Measurements from ENCODE around the gene SYNRG. TPM values are rescaled to one million over a fixed set of nuclear protein-coding genes. Genes with fewer than 3 reads are reported as not detected.

The SYNRG gene
- total and polyA plus RNA-seq, 2 donors from 2014 or later: 8.6 to 47.0 TPM

GRCh38 chr17:37505333-37505732, 103.9 kb downstream of the SYNRG start:
- H3K36me3 ChIP-seq (ENCODE audit: control insufficient read depth in 2 of 3, insufficient read depth in 3 of 3, low read length in 3 of 3): peaks cover 0 to under 1% (median 0%) of the 10 kb centered on the region in 3 donors
- H3K4me1 ChIP-seq (ENCODE audit: control insufficient read depth in 2 of 3, insufficient read depth in 2 of 3, low read depth in 1 of 3, low read length in 3 of 3): peaks cover 0 to 4% (median 0%) of the 10 kb centered on the region in 3 donors
- H3K27me3 ChIP-seq (ENCODE audit: control insufficient read depth, insufficient read depth, low read length): no peaks in the 10 kb centered on the region
- no peak for FAIRE-seq
- TF ChIP-seq, protein P1, sequence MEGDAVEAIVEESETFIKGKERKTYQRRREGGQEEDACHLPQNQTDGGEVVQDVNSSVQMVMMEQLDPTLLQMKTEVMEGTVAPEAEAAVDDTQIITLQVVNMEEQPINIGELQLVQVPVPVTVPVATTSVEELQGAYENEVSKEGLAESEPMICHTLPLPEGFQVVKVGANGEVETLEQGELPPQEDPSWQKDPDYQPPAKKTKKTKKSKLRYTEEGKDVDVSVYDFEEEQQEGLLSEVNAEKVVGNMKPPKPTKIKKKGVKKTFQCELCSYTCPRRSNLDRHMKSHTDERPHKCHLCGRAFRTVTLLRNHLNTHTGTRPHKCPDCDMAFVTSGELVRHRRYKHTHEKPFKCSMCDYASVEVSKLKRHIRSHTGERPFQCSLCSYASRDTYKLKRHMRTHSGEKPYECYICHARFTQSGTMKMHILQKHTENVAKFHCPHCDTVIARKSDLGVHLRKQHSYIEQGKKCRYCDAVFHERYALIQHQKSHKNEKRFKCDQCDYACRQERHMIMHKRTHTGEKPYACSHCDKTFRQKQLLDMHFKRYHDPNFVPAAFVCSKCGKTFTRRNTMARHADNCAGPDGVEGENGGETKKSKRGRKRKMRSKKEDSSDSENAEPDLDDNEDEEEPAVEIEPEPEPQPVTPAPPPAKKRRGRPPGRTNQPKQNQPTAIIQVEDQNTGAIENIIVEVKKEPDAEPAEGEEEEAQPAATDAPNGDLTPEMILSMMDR (IDR thresholded peaks at IDR 0.05; ENCODE audit: borderline replicate concordance, extremely low read depth, insufficient read depth): no peak
- H3K27ac ChIP-seq (ENCODE audit: low read depth in 2 of 2, low read length in 2 of 2): no peak overlapping the region
- intact Hi-C loops (cut with DNase I): no loop called here
- no peaks in the 10 kb centered on the region for H3K9me3 ChIP-seq (ENCODE audit: control insufficient read depth in 2 of 3, insufficient read depth in 1 of 3, low read length in 3 of 3)
- H3K4me3 ChIP-seq (ENCODE audit: low read length in 3 of 3): no peak overlapping the region
- no peak for DNase-seq
- no peak overlapping the region for H3K9ac ChIP-seq (ENCODE audit: low read length in 3 of 3)

- Histone ChIP-seq H3K27ac (ENCODE audit: low read depth in 2 of 2, low read length in 2 of 2) (no peak overlapping the region), H3K4me3 (ENCODE audit: low read length in 3 of 3) (no peak overlapping the region), H3K9me3 (ENCODE audit: control insufficient read depth in 2 of 3, insufficient read depth in 1 of 3, low read length in 3 of 3) (no peaks in the 10 kb centered on the region), H3K4me1 (ENCODE audit: control insufficient read depth in 2 of 3, insufficient read depth in 2 of 3, low read depth in 1 of 3, low read length in 3 of 3) (peaks cover 0 to 4% (median 0%) of the 10 kb centered on the region in 3 donors), H3K27me3 (ENCODE audit: control insufficient read depth, insufficient read depth, low read length) (no peaks in the 10 kb centered on the region), H3K9ac (ENCODE audit: low read length in 3 of 3) (no peak overlapping the region), H3K36me3 (ENCODE audit: control insufficient read depth in 2 of 3, insufficient read depth in 3 of 3, low read length in 3 of 3) (no peaks in the 10 kb centered on the region)
- TF ChIP-seq, protein P1 (IDR thresholded peaks at IDR 0.05; ENCODE audit: borderline replicate concordance, extremely low read depth, insufficient read depth): no peak
- FAIRE-seq (no peak), DNase-seq (no peak)
- intact Hi-C loops (cut with DNase I): no loop called here
Measured at GRCh38 chr17:37503148-37503547, 106.1 kb downstream of the SYNRG start.

DNA sequence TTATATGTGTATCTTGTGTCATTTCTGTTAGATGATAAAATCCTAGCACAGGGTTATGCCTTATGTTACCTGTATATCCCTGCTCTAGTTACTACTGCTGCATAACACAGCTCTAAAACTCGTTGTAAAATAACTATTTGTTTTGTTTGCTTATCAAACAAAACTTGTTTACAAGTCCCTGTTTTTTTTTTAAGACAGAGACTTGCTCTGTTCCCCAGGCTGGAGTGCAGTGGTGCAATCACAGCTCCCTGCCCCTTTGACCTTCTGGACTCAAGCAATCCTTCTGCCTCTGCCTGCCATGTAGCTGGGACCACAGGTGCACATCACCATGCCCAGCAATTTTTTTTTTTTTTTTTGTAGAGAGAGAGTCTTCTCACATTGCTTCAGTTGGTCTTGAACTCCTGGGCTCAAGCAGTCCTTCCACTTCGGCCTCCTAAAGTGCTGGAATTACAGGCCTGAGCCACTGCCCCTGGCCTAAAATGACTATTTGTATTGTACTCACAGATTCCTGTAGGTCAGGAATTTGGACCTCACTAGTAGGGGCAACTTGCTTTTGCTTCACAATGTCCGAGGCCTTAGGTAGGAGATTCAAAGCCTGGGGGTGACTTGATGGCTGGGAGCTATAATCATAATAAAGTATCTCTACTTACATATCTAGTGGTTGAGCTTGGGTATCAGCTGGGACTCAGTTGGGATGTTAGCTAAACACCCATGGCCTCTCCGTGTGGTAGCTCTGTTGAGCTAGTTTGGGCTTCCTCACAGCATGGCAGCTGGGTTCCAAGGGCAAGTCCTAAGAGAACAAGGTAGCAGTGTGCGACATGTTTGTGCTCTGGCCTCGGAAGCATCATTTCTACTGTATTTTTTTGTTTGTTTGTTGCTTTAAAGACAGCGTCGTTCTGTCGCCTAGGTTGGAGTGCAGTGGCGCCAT, 106.9 kb downstream of the SYNRG start:
- Histone ChIP-seq H3K4me1 (ENCODE audit: control insufficient read depth in 2 of 3, insufficient read depth in 2 of 3, low read depth in 1 of 3, low read length in 3 of 3) (peaks cover 0 to 4% (median 0%) of the 10 kb centered on the region in 3 donors), H3K27ac (ENCODE audit: low read depth in 2 of 2, low read length in 2 of 2) (no peak overlapping the region), H3K9ac (ENCODE audit: low read length in 3 of 3) (no peak overlapping the region), H3K36me3 (ENCODE audit: control insufficient read depth in 2 of 3, insufficient read depth in 3 of 3, low read length in 3 of 3) (no peaks in the 10 kb centered on the region), H3K4me3 (ENCODE audit: low read length in 3 of 3) (no peak overlapping the region), H3K9me3 (ENCODE audit: control insufficient read depth in 2 of 3, insufficient read depth in 1 of 3, low read length in 3 of 3) (no peaks in the 10 kb centered on the region), H3K27me3 (ENCODE audit: control insufficient read depth, insufficient read depth, low read length) (no peaks in the 10 kb centered on the region)
- intact Hi-C loops (cut with DNase I): no loop called here
- no peak for DNase-seq
- no peak for FAIRE-seq
- TF ChIP-seq, protein P1 (IDR thresholded peaks at IDR 0.05; ENCODE audit: borderline replicate concordance, extremely low read depth, insufficient read depth): no peak

Data from kidney (tissue), 14 donors.